HG03159 (cell line): ENCODE results near the gene APBA2.
"Not testable (repeated sequence)": the region's sequence is repeated elsewhere in the genome, so short reads cannot be mapped to it uniquely, and the experiment has no call there.

ENCODE experiments used
- ATAC-seq: cut with Tn5 transposase; IDR thresholded peaks from one replicate; pipeline ENCODE4 v1.9.1; 2021; ENCODE audit warnings: mild to moderate bottlenecking, moderate library complexity; ENCODE audit not compliant: unreplicated experiment

APBA2 gene

GRCh38 chr15:29141308-29142128 is 255.7 kb downstream of the APBA2 start:
- no peak for ATAC-seq

DNA sequence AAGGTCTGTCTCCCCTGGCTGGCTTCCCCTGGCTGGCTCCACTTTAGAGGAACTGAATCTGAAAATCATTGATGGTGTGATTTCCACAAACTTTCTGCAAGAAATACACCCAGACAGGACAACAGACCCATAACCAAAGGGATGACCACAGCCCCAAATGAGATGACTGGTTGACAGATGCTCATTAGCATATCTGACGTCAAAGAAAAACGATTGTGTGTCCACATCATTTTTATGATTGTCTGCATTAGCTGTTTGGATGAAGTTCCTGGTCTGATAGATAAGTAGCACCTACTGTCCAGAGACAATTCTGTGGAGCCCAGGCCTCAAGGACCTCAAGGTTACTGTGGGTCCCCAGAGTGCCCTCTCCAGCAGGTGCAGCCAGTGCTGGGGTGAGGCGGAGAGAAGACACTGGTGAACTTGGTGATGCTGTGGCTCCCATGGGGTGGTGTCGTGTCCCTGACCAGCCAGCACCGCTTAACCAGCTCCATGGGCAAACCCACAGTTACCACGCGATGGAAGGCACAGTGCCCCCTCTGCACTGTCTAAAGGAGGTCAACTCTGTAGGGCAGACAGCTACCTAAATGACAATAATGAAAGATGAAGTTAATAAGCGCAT is 256.5 kb downstream of the APBA2 start:
- ATAC-seq = peak; percentile 49

DNA sequence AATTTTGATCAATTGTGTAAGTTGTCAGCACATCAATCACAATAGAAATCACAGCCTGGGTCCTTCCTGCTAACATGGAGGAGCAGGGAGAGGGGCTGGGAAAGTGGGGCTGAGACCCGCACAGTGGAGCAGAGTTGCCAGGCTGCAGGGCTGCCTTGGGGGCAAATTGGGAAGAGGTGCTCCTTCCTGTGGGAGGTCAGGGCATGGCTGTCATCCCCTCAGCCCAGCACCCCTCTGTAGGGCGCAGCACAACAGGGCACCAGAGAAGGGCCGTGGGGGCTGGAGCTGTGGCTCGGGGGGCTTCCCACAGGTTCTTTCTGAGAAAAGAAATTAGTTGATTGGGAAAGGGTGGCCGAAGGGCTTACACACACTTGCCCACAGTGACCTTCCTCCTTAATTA is 257.5 kb downstream of the APBA2 start:
- ATAC-seq = no peak

DNA sequence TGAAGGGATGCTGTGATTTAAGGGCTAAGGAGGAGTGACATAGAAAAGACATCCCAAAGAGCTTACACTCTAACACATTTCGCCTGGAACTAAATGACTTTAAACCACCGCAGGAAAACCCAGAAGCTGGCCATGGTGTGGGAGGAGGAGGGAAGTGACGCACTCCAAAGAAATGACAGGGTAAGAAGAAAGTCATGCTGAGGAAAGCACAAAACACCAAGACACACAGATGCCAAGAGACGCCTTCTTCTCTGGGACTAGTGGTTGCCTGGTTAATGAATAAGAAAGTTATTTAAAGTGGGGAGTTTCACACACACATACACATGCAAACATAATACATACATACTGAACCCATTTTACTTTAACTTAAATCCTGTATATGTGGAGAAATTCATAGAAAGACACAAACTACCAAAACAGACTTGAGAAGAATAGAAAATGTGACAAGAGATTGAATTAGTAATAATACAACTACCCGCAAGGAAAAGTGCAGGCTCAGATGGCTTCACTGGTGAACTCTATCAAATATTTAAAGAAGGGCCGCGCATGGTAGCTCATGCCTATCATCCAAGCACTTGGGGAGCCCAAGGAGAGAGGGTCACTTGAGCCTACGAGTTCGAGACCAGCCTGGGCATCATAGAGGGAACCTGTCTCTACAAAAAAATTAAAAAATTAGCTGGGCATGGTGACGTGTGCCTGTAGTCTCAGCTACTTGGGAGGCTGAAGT is 258.3 kb downstream of the APBA2 start:
- no peak for ATAC-seq

- no peak for ATAC-seq
Observed at GRCh38 chr15:29149738-29150075, 263.9 kb downstream of the APBA2 start.

GRCh38 chr15:29150515-29151483 is 265.0 kb downstream of the APBA2 start:
- no peak for ATAC-seq

DNA sequence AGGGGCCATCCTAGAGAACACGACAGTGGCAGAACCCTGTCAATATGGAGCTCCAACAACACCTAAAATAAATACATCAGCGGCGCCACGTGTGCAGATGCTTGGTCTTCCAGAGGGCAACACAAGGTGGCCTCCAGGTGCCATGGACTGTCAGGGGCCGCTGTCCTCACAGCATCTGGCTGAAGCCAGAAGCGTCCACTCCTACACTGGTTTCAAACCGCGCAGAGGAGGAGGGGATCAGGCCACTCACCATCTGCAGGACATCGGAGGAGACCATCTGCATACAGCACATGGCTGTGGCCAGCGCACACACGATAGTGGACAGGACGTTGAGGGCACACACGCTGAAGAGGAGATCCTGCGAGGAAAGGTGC is 265.7 kb downstream of the APBA2 start:
- no peak for ATAC-seq

- no peak for ATAC-seq
Observed at GRCh38 chr15:29156521-29156920, 270.7 kb downstream of the APBA2 start.

GRCh38 chr15:29159771-29160455 is 274.1 kb downstream of the APBA2 start:
- no peak for ATAC-seq

DNA sequence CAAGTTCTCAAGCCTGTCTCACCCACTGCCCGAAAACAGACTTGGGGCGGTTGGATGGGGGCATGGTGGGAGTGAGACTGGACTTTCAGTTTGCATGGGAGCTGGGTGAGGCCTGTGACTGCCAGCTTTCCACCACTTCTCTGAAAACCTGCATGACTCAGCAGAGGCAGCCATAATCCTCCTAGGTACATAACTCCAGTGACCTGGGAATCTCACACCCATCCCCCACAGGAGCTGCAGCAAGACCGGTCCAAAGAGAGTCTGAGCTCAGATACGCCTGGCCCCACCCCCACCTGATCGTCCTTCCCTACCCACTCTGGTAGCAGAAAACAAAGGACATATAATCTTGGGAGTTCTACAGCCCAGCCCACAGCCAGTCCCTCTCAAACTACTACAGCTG is 276.6 kb downstream of the APBA2 start:
- ATAC-seq = no peak

DNA sequence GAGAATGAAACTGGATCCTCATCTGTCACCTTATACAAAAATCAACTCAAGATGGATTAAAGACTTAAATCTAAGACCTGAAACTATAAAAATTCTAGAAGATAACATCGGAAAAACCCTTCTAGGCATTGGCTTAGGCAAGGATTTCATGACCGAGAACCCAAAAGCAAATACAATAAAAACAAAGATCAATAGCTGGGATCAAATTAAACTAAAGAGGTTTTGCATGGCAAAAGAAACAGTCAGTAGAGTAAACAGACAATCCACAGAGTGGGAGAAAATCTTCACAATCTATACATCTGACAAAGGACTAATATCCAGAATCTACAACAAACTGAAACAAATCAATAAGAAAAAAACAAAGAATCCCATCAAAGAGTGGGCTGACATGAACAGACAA is 281.3 kb downstream of the APBA2 start:
- ATAC-seq = not testable (repeated sequence)
